Right ventricle myocardium inferior (tissue), 1 donor: ENCODE data around the gene NRP1. TPM values are rescaled to one million over a fixed set of nuclear protein-coding genes. Genes with fewer than 3 reads are reported as not detected.

Experiments used
- ATAC-seq: fragments of 200-7000 bp; cut with Tn5 transposase; one replicate; pipeline ENCODE4 v1.9.1; 2020; ENCODE audit warnings: mild to moderate bottlenecking, moderate library complexity
- DNase-seq: peaks from one replicate; pipeline ENCODE4 v3.0.0; 2021; ENCODE audit errors: missing footprints
- intact Hi-C: fragments of 100-400 bp; cut with DNase I; formaldehyde crosslinking; loops from one replicate; pipeline ENCODE4 v1.11.0; 2022
- total RNA-seq: library from RNA; stranded (reverse); fragmentation: NEBNext Ultra II Directional; extraction: Animal tissue kit (Norgen Biotek cat#: 25700); gene quantifications from one replicate; pipeline ENCODE4 v1.2.1, GENCODE V29; 2021
- donor health status: DM: no; HTN: yes; CAD: no; lungs with severe emphysema.

NRP1 gene
- total RNA-seq, 1 donor from 2014 or later, result 175 TPM

DNA sequence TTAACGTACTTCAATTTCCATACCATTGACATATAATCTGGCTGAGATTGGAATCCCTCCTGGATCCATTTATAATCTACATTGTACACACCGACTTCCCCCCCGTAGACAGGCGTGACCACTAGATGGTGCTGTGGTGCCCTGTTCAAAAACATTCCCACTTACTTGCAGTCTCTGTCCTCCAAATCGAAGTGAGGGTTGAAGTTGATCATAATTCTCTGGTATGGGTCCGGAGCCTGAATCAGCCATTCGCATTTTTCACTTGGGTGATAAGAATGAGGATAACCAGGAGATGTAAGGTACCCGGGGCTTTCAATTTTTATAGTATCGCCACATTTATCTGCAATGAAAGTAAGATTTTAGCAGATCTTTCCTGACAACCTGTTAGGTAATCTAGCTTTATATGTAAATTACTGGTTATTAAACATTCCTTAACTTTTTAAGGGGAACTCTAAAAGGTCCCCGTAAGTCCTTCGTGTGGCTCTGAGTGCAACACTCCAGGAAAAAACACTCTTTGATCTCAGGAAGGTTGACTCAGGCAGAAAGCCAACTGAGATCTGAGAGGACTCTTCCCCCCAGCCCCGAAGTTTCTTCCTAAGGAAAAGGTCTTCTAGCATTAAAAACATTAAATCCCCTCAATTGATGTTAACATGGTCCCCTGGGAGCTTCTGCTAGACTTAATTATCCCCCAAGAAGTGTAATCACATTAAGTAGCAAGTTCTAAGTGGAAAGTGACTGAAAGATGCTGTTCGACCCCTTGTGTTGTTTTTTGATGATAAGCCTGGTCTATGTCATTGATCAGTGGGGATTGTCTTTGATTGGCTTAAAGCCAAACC, 3.7 kb downstream of the NRP1 start:
- ATAC-seq, result no peak
- intact Hi-C loops, result loop anchor here (5.0 to 10.0 kb wide), 3 partner anchors 206 to 787 kb away; no protein-coding TSS in a partner anchor
- peak; percentile 83 for DNase-seq

DNA sequence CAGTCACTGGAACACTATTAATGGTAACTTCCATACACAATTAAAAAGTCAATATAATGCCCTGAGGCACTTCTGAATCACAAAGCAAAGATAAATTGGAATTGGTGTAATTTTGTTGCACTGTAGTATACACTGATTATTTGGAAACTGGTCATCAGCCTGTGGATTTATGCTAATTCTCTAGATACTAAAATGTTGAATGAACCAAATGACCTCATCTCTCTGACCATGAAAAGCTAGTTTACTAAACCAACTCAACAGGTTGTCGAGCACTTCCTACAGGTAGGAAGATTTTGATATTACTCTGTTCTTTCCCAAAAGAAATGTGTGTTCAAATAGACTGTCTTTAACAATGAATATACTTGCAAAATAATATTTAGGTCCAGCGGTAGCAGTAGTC, 5.3 kb downstream of the NRP1 start:
- DNase-seq (no peak), ATAC-seq (no peak)
- intact Hi-C loops, result no loop called here

DNA sequence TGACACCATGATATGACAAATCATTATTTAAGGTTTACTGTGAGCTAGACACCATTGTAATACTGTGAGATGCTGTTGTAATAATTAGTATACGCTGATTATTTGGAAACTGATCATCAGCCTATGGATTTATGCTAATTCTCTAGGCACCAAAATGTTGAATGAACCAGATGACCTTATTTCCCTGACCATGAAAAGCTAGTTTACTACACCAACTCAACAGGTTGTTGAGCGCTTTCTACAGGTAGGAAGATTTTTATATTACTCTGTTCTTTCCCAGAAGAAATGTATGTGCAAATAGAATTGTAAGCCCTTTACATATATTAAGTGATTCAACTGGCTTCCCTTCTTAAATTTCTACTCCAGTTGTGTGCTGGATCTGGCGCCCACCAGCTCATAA, 6.2 kb downstream of the NRP1 start:
- ATAC-seq, result no peak
- DNase-seq, result no peak
- intact Hi-C loops, result no loop called here

DNA sequence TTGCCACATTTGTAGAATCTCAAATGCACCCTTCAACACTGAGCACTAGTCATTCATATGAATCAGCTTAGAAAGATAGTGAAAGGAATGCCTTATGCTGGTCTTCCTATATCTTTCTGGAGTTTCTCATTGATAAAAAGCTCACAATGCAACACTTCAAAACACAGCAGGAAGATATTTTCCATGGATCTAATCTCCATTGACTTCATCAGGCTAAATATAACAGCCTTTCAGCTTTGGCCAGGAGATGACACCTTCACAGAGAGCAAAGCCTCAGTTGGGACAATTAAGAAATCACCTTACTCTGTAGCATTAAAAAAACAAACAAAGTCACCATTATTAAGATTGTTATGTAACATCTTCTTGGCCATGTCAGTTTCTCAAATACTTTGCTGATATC, 6.7 kb downstream of the NRP1 start:
- DNase-seq, result no peak
- peak; percentile 40 for ATAC-seq
- intact Hi-C loops, result no loop called here

DNA sequence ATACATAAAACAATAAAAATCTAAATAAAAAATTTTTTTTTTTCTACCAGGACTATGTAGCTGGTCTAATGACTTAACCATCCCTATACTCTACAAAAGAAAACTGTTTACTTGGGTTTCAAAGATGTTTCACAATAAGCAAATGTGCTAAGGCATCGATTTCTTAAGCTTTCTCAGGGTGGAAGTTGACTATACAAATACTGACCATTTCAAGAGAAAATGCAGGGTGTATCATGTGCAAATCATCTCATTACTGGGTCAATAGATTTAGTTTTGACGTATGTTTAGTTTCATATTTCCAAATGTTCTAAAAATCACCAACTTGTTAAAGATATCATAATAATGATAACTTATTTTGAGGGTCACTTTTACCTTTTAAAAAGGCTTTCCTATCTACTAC, 7.5 kb downstream of the NRP1 start:
- intact Hi-C loops, result no loop called here
- DNase-seq, result no peak
- ATAC-seq, result no peak

DNA sequence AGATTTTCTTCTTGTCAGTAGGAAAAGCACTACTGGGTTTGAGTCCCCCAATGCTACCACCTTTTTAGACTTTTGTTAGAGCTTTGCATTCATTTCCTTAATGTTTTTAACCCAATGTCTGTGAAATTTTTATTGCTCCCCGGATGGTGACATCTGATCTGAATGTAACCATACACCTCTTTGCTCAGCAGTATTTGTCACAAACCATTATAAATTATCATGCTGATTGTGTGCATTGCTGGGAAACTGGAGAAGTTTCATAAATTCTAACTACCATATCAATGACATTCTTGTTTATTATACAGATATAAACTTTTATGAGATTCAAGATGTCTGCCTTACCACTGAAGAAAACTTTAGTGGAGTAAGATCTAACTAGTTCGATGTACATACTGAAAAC, 8.5 kb downstream of the NRP1 start:
- intact Hi-C loops, result no loop called here
- ATAC-seq, result no peak

DNA sequence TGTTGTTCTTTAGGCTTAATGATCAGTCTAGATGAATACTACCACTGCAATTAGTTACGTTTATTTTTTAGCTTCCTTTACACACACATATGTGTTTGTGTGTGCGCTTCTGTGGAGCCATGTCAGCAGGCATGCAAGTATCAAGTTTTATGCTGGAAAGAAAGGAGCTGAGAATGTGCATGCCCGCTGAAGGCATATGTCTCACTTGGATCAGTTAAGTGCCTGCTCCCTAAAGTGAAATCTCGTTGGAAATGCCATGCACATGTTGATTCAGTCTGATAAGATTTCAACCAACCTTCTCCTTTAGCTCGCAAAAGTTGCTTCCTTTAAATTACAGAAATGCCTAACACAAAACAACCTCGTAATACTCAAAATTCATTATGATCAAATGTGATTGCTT, 10.7 kb downstream of the NRP1 start:
- no peak for DNase-seq
- intact Hi-C loops, result no loop called here
- ATAC-seq, result no peak

More for the DNA sequence above, 8.5 kb downstream of the NRP1 start:
- no peak for DNase-seq

DNA sequence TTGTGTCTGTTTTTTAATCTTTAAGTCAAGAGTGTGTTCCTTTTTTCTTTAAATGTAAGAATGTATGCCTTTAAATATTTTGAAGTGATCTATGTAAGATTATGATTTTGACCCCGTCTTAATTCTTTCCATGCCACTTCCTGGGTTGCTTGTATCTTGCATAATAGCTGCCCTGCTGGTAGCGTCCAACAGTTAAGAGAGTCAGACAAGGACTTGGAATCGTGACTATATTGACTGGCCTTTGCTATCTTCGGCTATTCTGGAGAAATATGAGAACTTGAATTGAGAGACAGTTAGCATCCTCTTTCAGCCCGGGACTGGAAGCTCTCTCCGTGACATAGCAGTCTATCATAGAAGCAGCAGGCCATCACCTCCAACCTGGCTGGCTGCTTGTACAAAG, 13.0 kb downstream of the NRP1 start:
- DNase-seq (no peak), ATAC-seq (peak; percentile 23)
- intact Hi-C loops, result no loop called here

DNA sequence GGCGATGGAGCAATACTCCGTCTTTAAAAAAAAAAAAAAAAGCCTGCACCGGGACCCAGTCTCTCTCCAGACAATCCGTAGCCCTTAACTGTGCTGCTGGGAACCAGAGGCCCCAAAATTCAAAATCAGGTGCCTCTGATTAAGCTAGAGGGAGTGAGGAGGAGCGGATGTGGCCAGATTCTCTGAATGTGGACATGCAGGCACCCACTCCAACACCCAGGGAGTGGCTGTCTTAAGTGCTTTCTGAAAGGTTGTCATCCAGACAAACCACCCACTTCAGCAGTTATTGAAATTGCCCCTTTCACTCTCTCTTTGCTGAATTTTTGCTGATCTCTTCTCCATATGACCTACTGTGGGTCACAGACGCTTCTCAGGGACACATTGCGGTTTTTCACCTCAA, 14.2 kb downstream of the NRP1 start:
- ATAC-seq, result no peak
- intact Hi-C loops, result no loop called here

DNA sequence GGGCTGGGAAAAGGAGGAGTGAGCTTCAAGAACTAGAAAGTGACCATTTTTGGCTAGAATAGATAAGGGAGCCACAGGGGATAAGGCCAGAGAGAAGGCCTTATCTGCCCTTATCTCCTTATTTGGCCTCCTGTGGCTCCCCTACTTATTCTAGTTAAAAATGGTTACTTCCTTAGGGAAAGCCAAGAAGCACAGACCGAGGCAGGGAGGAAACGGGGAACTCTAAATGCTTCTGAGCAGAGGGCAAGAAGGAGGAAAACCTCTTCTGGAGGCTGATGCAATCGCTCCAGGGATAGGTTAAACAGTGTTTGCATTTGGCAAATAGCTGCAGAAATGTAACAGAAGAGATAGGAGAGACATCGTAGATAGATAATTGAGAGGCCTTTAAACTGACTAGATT, 18.6 kb downstream of the NRP1 start:
- DNase-seq (no peak), ATAC-seq (peak; percentile 29)
- intact Hi-C loops, result loop anchor here (5.0 kb wide), 1 partner anchor 44 kb away; no protein-coding TSS in a partner anchor

More for the DNA sequence above, 14.2 kb downstream of the NRP1 start:
- no peak for DNase-seq

DNA sequence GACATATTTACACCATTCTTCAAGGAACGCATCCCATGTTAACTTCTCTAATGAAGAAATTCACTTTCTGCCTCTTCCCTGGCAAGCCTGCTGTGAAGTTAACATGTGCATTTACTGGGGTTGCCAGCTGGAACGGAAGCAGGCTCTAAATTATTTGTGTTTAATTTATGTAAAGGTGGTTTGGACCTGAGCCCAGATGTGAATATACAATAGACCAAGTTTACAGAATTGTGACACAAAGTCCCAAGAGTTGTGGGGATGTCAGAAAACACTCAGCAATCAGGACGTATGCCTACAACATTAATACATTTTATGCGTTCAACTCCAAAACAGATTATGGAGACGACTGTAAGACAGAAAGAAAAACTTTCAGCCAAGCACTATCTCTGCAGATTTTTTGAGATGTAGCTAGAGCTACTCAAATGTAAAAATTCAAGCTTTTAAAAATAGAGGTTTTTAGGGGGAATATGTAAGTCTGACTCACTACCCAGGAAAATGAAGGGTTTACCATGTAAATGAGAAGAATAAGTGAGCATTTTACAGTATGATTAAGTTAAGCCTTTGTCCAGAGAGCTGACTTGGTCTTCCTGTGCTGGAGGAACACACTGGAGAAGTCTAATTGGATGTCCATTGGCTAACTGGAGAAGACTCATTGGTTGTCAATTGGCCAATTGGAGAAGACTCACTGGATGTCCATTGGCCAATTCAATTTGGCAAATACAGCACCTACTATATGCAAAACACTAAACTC, 19.5 kb downstream of the NRP1 start:
- intact Hi-C loops, result loop anchor here (5.0 kb wide), 1 partner anchor 43 kb away; no protein-coding TSS in a partner anchor
- no peak for DNase-seq
- no peak for ATAC-seq

DNA sequence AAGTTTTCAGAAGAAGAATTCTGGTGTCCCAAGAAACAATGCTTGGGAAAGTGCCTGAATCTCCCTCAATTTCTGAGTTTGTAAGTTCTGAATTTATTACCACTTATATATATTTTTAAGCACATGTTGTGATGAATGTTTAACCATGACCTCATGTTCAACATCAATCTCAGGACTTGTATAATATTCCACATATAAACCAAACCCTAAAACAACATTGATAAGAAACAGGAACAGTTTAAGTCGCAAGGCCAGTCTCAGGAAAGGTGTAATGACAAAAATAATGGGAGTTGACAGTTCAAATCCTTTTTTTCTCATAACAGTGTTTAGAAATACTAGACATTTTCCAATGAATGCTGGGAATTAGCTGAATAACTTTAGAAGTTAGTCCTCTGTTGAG, 22.8 kb downstream of the NRP1 start:
- ATAC-seq, result no peak
- intact Hi-C loops, result no loop called here
- DNase-seq, result no peak

DNA sequence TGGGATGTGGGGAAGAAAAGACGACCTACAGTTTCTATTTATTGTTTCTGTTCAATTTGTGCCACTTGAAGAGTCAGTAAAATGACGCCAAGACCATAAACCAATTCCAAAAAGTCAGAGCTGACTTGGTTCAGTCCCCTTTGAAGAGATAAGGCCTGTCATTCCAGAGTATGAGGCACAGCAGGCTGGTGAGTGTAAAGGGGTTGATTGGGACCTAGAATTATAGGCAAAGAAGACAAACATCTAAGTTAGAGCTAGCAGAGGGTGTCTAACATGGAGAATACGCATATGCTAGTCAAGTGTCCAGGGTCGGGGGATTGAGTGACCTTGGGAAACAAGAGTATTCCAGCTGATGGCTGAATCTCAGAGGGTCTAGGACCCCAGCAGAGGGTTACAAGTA, 23.6 kb downstream of the NRP1 start:
- no peak for ATAC-seq
- intact Hi-C loops, result no loop called here
- no peak for DNase-seq

DNA sequence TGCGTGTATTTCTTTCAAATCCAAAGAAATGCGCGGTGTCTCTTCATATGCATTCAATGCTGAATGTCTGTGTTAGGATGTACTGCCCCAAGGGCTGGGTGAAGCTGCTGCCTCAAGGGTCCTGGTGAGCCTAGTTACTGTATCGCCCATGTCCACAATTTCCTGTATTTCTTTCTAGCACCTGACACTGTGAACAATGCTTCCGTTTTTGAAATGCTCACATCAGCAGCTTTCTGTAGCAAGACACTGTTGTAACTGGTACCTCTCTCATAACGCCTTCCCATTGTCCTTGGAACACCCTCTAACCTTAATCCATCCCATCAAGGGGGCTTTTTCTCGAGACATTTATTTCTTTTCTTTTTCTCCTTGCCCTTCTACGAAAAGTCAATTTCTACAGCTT, 25.1 kb downstream of the NRP1 start:
- intact Hi-C loops, result no loop called here
- no peak for ATAC-seq
- no peak for DNase-seq

DNA sequence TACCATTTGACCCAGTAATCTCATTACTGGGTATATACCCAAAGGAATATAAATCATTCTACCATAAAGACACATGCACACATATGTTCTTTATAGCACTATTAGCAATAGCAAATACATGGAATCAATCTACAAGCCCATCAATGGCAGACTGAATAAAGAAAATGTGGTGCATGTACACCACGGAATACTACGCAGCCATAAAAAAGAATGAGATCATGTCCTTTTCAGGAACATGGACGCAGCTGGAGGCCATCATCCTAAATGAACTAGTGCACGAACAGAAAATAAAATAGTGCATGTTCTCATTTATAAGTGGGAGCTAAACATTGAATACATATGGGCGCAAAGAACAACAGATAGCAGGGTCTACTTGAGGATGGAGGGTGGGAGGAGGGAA, 26.6 kb downstream of the NRP1 start:
- intact Hi-C loops, result no loop called here
- ATAC-seq, result no peak
- DNase-seq, result no peak

DNA sequence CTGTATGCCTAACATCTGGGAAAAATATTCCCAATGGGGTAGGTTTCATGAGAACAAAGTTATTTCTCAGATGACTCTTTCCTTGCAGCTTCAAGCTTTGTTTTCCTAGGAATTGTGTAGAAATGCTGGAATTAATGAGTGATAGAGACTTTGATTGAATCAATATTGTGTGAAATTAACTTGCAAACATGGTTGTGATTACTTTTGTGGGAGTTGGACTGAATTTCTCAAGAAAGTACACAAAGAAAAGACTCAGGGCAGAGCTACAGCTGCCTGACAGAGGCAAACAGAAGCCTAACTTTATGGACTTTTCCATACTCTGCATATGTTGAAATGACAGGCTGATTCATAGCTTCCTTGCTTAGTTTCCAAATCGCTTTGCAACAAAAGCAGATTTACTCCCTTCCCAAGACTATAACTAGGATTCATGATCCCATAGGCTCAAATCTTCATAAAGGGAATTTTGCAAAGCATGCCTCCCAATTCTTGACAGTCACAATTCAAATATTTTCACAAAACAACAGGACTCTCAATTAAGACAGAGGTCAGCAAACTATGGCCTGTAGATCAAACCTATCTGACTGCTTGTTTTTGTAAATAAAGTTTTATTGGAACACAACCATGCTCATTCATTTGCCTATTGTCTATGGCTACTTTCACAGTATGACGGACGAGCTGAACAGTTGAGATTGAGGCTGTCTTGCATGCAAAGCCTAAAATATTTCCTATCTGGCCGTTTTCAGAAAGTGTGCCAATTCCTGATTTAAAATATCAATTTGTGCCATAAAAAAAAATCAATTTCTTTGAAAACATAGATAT, 27.6 kb downstream of the NRP1 start:
- ATAC-seq (no peak), DNase-seq (no peak)
- intact Hi-C loops, result no loop called here

DNA sequence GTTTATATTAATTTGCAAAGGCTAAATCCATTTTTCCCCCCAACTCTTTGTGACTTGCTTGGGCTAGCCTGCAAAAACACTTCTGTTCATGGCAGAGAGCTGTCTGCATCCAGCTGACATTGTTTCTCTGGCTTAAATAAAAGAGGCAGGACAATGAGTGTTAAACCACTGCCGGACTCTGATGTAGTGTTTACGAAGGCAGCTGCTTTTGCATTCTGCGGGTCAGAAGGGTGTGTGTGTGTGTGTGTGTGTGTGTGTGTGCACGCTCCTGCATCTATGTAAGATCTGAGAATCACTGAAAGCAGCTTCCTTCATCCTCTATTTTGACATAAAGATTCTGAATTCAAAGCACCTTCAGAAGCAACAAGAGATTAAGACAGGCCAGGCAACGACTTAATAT, 28.3 kb downstream of the NRP1 start:
- intact Hi-C loops, result no loop called here
- ATAC-seq (no peak), DNase-seq (no peak)

DNA sequence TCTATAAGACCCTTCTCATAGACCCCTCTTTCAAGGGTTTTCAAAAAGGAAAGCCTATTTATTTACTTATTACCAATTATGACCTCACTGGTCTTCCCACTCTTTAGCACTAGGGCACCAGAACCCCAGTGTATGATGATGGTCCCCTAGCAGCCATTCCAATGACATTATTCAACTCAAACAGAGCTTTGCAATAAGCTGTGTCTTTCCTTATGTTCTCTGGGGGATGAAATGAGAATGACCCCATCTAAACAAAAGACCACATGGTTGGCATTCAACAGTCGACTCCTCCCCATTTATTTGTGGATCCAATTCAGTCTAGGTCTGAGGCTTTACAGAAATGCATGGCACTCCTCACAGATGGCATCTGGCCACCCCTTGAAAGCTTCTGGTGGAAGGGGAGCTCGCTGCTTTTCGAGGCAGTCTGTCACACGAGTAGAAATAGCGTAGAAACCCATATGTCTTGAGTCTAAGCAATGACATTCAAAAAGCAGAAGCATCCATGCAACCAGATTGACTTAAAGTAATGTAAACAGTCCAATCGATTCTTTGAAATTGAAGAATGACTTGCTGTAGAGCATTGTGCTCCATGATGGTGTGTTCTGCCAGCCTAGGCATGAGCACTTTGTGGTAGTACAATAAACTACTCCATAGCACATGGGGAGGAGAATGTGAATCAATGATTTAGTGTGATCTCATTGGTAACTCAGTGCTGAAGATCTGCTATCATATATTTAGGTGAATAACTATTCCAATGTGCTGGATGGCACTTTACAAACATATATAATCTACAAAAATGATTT, 29.8 kb downstream of the NRP1 start:
- intact Hi-C loops, result no loop called here
- ATAC-seq, result no peak
- DNase-seq, result no peak

DNA sequence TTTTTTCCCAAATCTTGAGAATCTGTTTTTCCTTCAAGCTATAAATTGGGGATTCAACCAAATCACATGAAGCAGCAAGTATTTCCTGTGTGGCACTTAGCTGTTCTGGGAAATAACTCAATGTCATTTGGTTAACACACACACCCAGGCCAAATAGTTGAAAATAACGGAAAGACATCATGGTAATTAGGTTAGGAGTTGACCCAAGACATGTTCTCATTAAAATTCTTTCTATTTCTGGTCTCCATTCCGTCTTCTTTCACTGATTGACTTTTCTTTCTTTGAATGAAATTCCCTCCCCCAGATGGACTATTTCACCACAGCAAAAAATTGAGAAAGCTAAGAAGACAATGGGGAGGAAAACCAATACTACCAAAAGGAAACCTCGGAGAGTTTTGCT, 30.5 kb downstream of the NRP1 start:
- intact Hi-C loops, result no loop called here
- ATAC-seq (no peak), DNase-seq (no peak)
